Epithelial cell of proximal tubule (primary cell): Measurements from ENCODE around the gene SNURF. TPM values are rescaled to one million over a fixed set of nuclear protein-coding genes. Genes with fewer than 3 reads are reported as not detected.
"Not testable (repeated sequence)": the region's sequence is repeated elsewhere in the genome, so short reads cannot be mapped to it uniquely, and the experiment has no call there.

Experiments
- DNase-seq: peaks from one replicate; pipeline ENCODE4 v3.0.0-alpha.2; 2011; ENCODE audit warnings: low read depth
- H3K4me3 ChIP-seq: 2 replicates; pipeline ENCODE4 v1.5.1; 2011; ENCODE audit warnings: low read depth, mild to moderate bottlenecking, low read length
- CTCF ChIP-seq: conservative IDR thresholded peaks from 2 replicates; pipeline ENCODE4 v1.5.1; 2012; ENCODE audit warnings: low read depth, mild to moderate bottlenecking, low read length
- total RNA-seq: library from RNA; depleted of rRNA; stranded (reverse); fragments of >200 nt; gene quantifications from 2 replicates; pipeline ENCODE4 v1.2.3, GENCODE V29; 2015

Gene SNURF
- 0.63 and 4.6 TPM in 2 replicates for total RNA-seq

GRCh38 chr15:24954783-24955530 is at the start of gene SNURF, which contains the start of gene SNRPN:
Gene SNURF, plus strand, starts transcription at chr15:24954987. Its CDS starts 62 bp downstream, at chr15:24955049.
Gene SNRPN, plus strand, starts transcription at chr15:24954987. Its CDS starts 19,467 bp downstream, at chr15:24974454.
- peak within 1 kb of the TSS; percentile 91 for H3K4me3 ChIP-seq
- TF ChIP-seq CTCF: no peak
- DNase-seq: peak; percentile 9

- DNase-seq: no peak
- no peak for TF ChIP-seq CTCF
- no peak overlapping the region for H3K4me3 ChIP-seq
Observed at GRCh38 chr15:24916305-24917009, 38.3 kb upstream of the SNURF start.

GRCh38 chr15:24917431-24917830 is 37.4 kb upstream of the SNURF start:
- DNase-seq: no peak
- H3K4me3 ChIP-seq: no peak overlapping the region
- no peak for TF ChIP-seq CTCF

- DNase-seq: no peak
- no peak for TF ChIP-seq CTCF
- H3K4me3 ChIP-seq: no peak overlapping the region
Observed at GRCh38 chr15:24919446-24919845, 35.3 kb upstream of the SNURF start.

GRCh38 chr15:24922781-24923180 is 32.0 kb upstream of the SNURF start:
- not testable (repeated sequence) for H3K4me3 ChIP-seq, DNase-seq

- no peak for TF ChIP-seq CTCF
Observed at GRCh38 chr15:24924153-24924552, 30.6 kb upstream of the SNURF start.

GRCh38 chr15:24924621-24925020 is 30.2 kb upstream of the SNURF start:
- no peak for TF ChIP-seq CTCF
- no peak overlapping the region for H3K4me3 ChIP-seq
- no peak for DNase-seq

More at GRCh38 chr15:24924153-24924552, 30.6 kb upstream of the SNURF start:
- no peak for DNase-seq
- H3K4me3 ChIP-seq: no peak overlapping the region

GRCh38 chr15:24931874-24932732 is 22.7 kb upstream of the SNURF start:
- not testable (repeated sequence) for DNase-seq, H3K4me3 ChIP-seq
